PC-3 (cell line): ENCODE results near the gene TNFRSF17. TPM values are rescaled to one million over a fixed set of nuclear protein-coding genes. Genes with fewer than 3 reads are reported as not detected.

Experiments used
- ATAC-seq: fragments of 200-7000 bp; cut with Tn5 transposase; 2 replicates; pipeline ENCODE4 v1.9.1; 2020; ENCODE audit warnings: mild to moderate bottlenecking, moderate library complexity
- BruUV-seq: library from RNA; stranded (reverse); fragments of 400-500 nt; replicated peaks from 2 replicates; lab custom pipeline; 2021; lab: Mats Ljungman, UMichigan
- CTCF ChIA-PET: fragments of 300-600 bp; sonication (Branson Sonifier 250); formaldehyde crosslinking; loops from one replicate; lab custom pipeline; 2022; ENCODE audit warnings: antibody characterized with exemption; lab: Charles Lee
- POLR2A ChIA-PET: fragments of 300-600 bp; sonication (Branson Sonifier 250); formaldehyde crosslinking; loops from one replicate; lab custom pipeline; 2022; ENCODE audit warnings: antibody characterized with exemption; ENCODE audit not compliant: unreplicated experiment; lab: Charles Lee
- DNase-seq: peaks from one replicate; pipeline ENCODE4 v3.0.0-alpha.2; 2015
- H2AFZ ChIP-seq: fragments of 300-600 bp; sonication (generic); 2 replicates; pipeline ENCODE4 v1.6.0; 2016; ENCODE audit warnings: antibody characterized with exemption, low read length
- H3F3A ChIP-seq: fragments of 300-600 bp; sonication (generic); one replicate; pipeline ENCODE4 v1.6.0; 2017; ENCODE audit warnings: antibody characterized with exemption, low read length, control low read depth, mild to moderate bottlenecking; ENCODE audit not compliant: unreplicated experiment
- H3K27ac ChIP-seq: fragments of 300-600 bp; sonication (generic); 2 replicates; pipeline ENCODE4 v1.5.1; 2016; ENCODE audit warnings: mild to moderate bottlenecking, low read length
- H3K27me3 ChIP-seq: fragments of 300-600 bp; sonication (generic); 2 replicates; pipeline ENCODE4 v1.6.1; 2016; ENCODE audit warnings: low read length, mixed read lengths
- H3K36me3 ChIP-seq: fragments of 300-600 bp; sonication (generic); 2 replicates; pipeline ENCODE4 v1.6.1; 2016; ENCODE audit warnings: low read depth, mixed run types, low read length, mixed read lengths
- H3K4me1 ChIP-seq: fragments of 300-600 bp; sonication (generic); 2 replicates; pipeline ENCODE4 v1.5.1; 2016; ENCODE audit warnings: low read length; ENCODE audit not compliant: insufficient read depth
- H3K4me2 ChIP-seq: fragments of 300-600 bp; sonication (generic); 2 replicates; pipeline ENCODE4 v1.6.0; 2016; ENCODE audit warnings: low read length
- H3K4me3 ChIP-seq: fragments of 300-600 bp; sonication (generic); 2 replicates; pipeline ENCODE4 v1.5.1; 2016; ENCODE audit warnings: mild to moderate bottlenecking, low read length, mixed read lengths
- H3K79me2 ChIP-seq: fragments of 300-600 bp; sonication (generic); 2 replicates; pipeline ENCODE4 v1.6.1; 2017; ENCODE audit warnings: low read length, mixed read lengths
- H3K9ac ChIP-seq: fragments of 300-600 bp; sonication (generic); 2 replicates; pipeline ENCODE4 v1.6.0; 2016; ENCODE audit warnings: mild to moderate bottlenecking, low read length
- H3K9me2 ChIP-seq: fragments of 300-600 bp; sonication (generic); replicated peaks from 2 replicates; pipeline ENCODE4 v1.6.1; 2016; ENCODE audit warnings: mixed run types, low read length, mixed read lengths
- H3K9me3 ChIP-seq: fragments of 300-600 bp; sonication (generic); 2 replicates; pipeline ENCODE4 v1.6.1; 2016; ENCODE audit warnings: low read length, mixed read lengths
- H4K20me1 ChIP-seq: fragments of 300-600 bp; sonication (generic); 2 replicates; pipeline ENCODE4 v1.6.1; 2016; ENCODE audit warnings: low read length, mixed read lengths
- EZH2 ChIP-seq: fragments of 300-600 bp; sonication (generic); IDR thresholded peaks from one replicate; pipeline ENCODE4 v1.6.1; 2017; ENCODE audit warnings: antibody characterized with exemption, mild to moderate bottlenecking, low read length; ENCODE audit not compliant: unreplicated experiment
- EZH2phosphoT487 ChIP-seq: fragments of 300-600 bp; sonication (generic); IDR thresholded peaks from 2 replicates; pipeline ENCODE4 v1.6.1; 2018; ENCODE audit warnings: mild to moderate bottlenecking, antibody characterized with exemption, low read length, borderline replicate concordance
- intact Hi-C: fragments of 100-400 bp; cut with micrococcal nuclease; formaldehyde crosslinking; loops from 2 replicates; pipeline ENCODE4 v1.9.0; 2023
- total RNA-seq: library from RNA; depleted of rRNA; stranded (reverse); fragments of >200 nt; gene quantifications from 2 replicates; pipeline ENCODE4 v1.2.3, GENCODE V29; 2014
- TF ChIP-seq, protein P1 (sequence below): fragments of 300-600 bp; sonication (generic); conservative IDR thresholded peaks from 2 replicates; pipeline ENCODE4 v1.5.1; 2017; ENCODE audit warnings: antibody characterized with exemption, low read depth, mild to moderate bottlenecking, low read length

The TNFRSF17 gene
- total RNA-seq, 1 experiment from 2014 or later = not detected

DNA sequence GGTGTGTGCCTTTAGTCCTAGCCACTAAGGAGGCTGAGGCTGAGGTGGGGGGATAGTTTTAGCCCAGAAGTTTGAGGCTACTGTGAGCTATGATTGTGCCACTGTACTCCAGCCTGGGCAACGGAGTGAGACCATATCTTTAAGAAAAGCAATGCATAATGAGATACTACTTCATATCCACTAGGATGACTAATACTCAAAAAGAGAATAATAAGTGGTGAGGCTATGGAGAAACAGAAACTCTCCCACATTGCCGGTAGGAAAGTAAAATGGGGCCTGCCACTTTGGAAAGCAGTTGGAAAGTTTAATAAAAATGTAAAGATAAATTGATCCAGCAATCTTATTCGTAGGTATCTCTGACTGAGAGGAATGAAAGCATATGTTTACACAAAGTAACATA is 18.6 kb upstream of the TNFRSF17 start:
- DNase-seq (no peak), ATAC-seq (no peak)
- intact Hi-C loops = no loop called here
- H3K36me3 ChIP-seq = no peaks in the 10 kb centered on the region
- H3K9ac ChIP-seq = no peak overlapping the region
- CTCF ChIA-PET = no interaction called here
- POLR2A ChIA-PET = no interaction called here
- H3K9me3 ChIP-seq = no peaks in the 10 kb centered on the region
- no peak overlapping the region for H2AFZ ChIP-seq
- no peaks in the 10 kb centered on the region for H3K27me3 ChIP-seq
- no peak overlapping the region for H3K4me3 ChIP-seq
- no TSS peak for BruUV-seq
- H3K27ac ChIP-seq = no peak overlapping the region
- TF ChIP-seq EZH2phosphoT487 = no peak
- no peak for TF ChIP-seq EZH2
- TF ChIP-seq, protein P1, sequence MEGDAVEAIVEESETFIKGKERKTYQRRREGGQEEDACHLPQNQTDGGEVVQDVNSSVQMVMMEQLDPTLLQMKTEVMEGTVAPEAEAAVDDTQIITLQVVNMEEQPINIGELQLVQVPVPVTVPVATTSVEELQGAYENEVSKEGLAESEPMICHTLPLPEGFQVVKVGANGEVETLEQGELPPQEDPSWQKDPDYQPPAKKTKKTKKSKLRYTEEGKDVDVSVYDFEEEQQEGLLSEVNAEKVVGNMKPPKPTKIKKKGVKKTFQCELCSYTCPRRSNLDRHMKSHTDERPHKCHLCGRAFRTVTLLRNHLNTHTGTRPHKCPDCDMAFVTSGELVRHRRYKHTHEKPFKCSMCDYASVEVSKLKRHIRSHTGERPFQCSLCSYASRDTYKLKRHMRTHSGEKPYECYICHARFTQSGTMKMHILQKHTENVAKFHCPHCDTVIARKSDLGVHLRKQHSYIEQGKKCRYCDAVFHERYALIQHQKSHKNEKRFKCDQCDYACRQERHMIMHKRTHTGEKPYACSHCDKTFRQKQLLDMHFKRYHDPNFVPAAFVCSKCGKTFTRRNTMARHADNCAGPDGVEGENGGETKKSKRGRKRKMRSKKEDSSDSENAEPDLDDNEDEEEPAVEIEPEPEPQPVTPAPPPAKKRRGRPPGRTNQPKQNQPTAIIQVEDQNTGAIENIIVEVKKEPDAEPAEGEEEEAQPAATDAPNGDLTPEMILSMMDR = no peak
- H3F3A ChIP-seq = no peaks in the 10 kb centered on the region
- H4K20me1 ChIP-seq = no peaks in the 10 kb centered on the region
- H3K9me2 ChIP-seq = no peaks in the 10 kb centered on the region
- no peaks in the 10 kb centered on the region for H3K79me2 ChIP-seq
- no peak overlapping the region for H3K4me2 ChIP-seq
- H3K4me1 ChIP-seq = no peaks in the 10 kb centered on the region

DNA sequence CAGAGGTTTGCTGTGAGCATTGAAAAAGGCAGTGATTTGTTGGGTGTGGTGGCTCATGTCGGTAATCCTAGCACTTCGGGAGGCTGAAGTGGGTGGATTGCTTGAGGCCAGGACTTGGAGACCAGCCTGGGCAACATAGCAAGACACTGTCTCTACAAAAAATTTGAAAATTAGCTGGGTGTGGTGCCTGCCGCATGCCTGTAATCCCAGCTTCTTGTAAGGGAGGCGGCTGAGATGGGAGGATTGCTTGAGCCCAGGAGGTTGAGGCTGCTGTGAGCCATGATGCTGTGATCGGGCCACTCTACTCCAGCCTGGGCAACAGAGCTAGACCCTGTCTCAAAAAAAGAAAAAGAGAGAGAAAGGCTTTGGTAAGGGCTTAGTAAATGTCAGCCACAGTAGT is 16.2 kb upstream of the TNFRSF17 start:
- Histone ChIP-seq H3K9me2 (no peaks in the 10 kb centered on the region), H3K4me2 (no peak overlapping the region), H4K20me1 (no peaks in the 10 kb centered on the region), H3K9me3 (no peaks in the 10 kb centered on the region), H3K9ac (no peak overlapping the region), H3F3A (no peaks in the 10 kb centered on the region), H3K4me3 (no peak overlapping the region), H3K27ac (no peak overlapping the region), H3K4me1 (no peaks in the 10 kb centered on the region), H2AFZ (no peak overlapping the region), H3K27me3 (no peaks in the 10 kb centered on the region), H3K36me3 (no peaks in the 10 kb centered on the region), H3K79me2 (no peaks in the 10 kb centered on the region)
- ChIA-PET CTCF (interaction anchor here (1.7 kb wide), 1 partner anchor 119 kb away, joined by 11 read pairs; no protein-coding TSS in a partner anchor), POLR2A (no interaction called here)
- ATAC-seq (no peak), DNase-seq (no peak)
- BruUV-seq = no TSS peak
- TF ChIP-seq EZH2 = no peak
- TF ChIP-seq, protein P1 = no peak
- no peak for TF ChIP-seq EZH2phosphoT487
- intact Hi-C loops = loop anchor here (1.0 kb wide), 1 partner anchor 119 kb away; no protein-coding TSS in a partner anchor

DNA sequence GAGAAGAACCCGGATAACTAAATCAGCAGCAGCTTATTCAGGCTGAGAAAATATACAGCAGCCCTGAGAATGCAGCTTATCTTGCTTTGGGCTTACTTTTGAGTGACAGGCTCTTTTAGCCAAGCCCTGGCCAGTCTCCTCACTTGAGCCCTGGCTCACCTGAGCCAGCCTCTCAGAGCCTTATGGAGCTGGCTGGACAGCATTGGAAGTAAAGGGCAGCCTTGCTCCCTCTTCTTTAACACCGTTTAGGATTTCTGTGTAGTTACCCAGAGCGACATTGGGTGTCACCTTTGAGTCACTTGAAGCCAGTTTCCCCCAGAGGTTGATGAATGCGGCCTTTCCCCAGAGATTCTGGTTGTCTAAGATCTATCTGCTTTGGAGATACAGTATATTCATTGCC is 15.5 kb upstream of the TNFRSF17 start:
- CTCF ChIA-PET = interaction anchor here (1.7 kb wide), 1 partner anchor 118 kb away, joined by 11 read pairs; no protein-coding TSS in a partner anchor
- H3K79me2 ChIP-seq = no peaks in the 10 kb centered on the region
- POLR2A ChIA-PET = no interaction called here
- H3K4me2 ChIP-seq = no peak overlapping the region
- H3K9me3 ChIP-seq = no peaks in the 10 kb centered on the region
- H3K9me2 ChIP-seq = no peaks in the 10 kb centered on the region
- H3F3A ChIP-seq = no peaks in the 10 kb centered on the region
- no peaks in the 10 kb centered on the region for H3K4me1 ChIP-seq
- no peaks in the 10 kb centered on the region for H3K27me3 ChIP-seq
- ATAC-seq (peak; percentile 95), DNase-seq (peak; percentile 68)
- no peak overlapping the region for H3K4me3 ChIP-seq
- BruUV-seq = no TSS peak
- H3K9ac ChIP-seq = no peak overlapping the region
- TF ChIP-seq, protein P1 = peak; percentile 62
- no peak for TF ChIP-seq EZH2
- H2AFZ ChIP-seq = no peak overlapping the region
- intact Hi-C loops = loop anchor here (1.0 kb wide), 1 partner anchor 119 kb away; no protein-coding TSS in a partner anchor
- H3K27ac ChIP-seq = no peak overlapping the region
- no peaks in the 10 kb centered on the region for H4K20me1 ChIP-seq
- H3K36me3 ChIP-seq = no peaks in the 10 kb centered on the region
